K562 (cell line): ENCODE data around the gene ATP6V1A.

Source experiments
- ATF4 ChIP-seq: fragments of 450-650 bp; formaldehyde crosslinking; IDR thresholded peaks from 2 replicates; pipeline ENCODE4 v1.4.0; 2022; ENCODE audit warnings: mild to moderate bottlenecking, moderate library complexity
- CTCF ChIP-seq, 3 experiments: IDR thresholded peaks in 2 of 3; conservative IDR thresholded peaks in 1 of 3; 2 replicates each; pipeline ENCODE4 v1.5.1; 2011 to 2012; ENCODE audit warnings: low read length in 3 of 3, mild to moderate bottlenecking in 3 of 3, control low read depth in 2 of 3, improper control_type of control experiment in 1 of 3, inconsistent platforms in 1 of 3, low read depth in 1 of 3, mixed read lengths in 1 of 3, moderate library complexity in 1 of 3; ENCODE audit not compliant: insufficient read depth in 2 of 3
- EZH2 ChIP-seq: IDR thresholded peaks from 2 replicates; pipeline ENCODE4 v1.6.1; 2012; ENCODE audit warnings: low read depth, mild to moderate bottlenecking, inconsistent platforms, low read length, borderline replicate concordance
- FOXO4 ChIP-seq: fragments of 450-650 bp; formaldehyde crosslinking; IDR thresholded peaks from 2 replicates; pipeline ENCODE4 v1.4.0; 2020; ENCODE audit warnings: mild to moderate bottlenecking, moderate library complexity
- ILK ChIP-seq: fragments of 450-650 bp; IDR thresholded peaks from 2 replicates; pipeline ENCODE4 v1.6.1; 2016; ENCODE audit warnings: missing genetic modification characterization, low read depth, mild to moderate bottlenecking, missing compliant biosample characterization, moderate library complexity, borderline replicate concordance
- JUN ChIP-seq, 2 experiments: sonication (generic) in 1 of 2; formaldehyde crosslinking in 1 of 2; IDR thresholded peaks; 2 replicates each; pipeline versions ENCODE4 v1.6.1 to v1.8.0; 2012 to 2022; ENCODE audit warnings: borderline replicate concordance in 2 of 2, mild to moderate bottlenecking in 2 of 2, improper control_type of control experiment in 1 of 2, low read depth in 1 of 2, low read length in 1 of 2, missing genetic modification reagents in 1 of 2
- MAX ChIP-seq: sonication (generic); formaldehyde crosslinking; IDR thresholded peaks from 2 replicates; pipeline ENCODE4 v1.9.0; 2022; ENCODE audit warnings: mild to moderate bottlenecking, missing genetic modification reagents
- NELFE ChIP-seq: IDR thresholded peaks from 2 replicates; pipeline ENCODE4 v1.6.1; 2011; ENCODE audit warnings: mild to moderate bottlenecking; ENCODE audit not compliant: insufficient read depth, insufficient read length
- POLR2AphosphoS5 ChIP-seq: IDR thresholded peaks from 2 replicates; pipeline ENCODE4 v1.6.1; 2011; ENCODE audit warnings: mild to moderate bottlenecking, low read depth, low read length, moderate library complexity; ENCODE audit not compliant: control insufficient read depth, insufficient read depth
- SMAD1 ChIP-seq: fragments of 150-350 bp; IDR thresholded peaks from 2 replicates; pipeline ENCODE4 v1.6.1; 2014; ENCODE audit warnings: low read length, low read depth; ENCODE audit not compliant: partially characterized antibody
- SOX6 ChIP-seq: fragments of 450-650 bp; IDR thresholded peaks from 2 replicates; pipeline ENCODE4 v1.6.1; 2014; ENCODE audit warnings: mild to moderate bottlenecking
- TAF1 ChIP-seq: IDR thresholded peaks from 2 replicates; pipeline ENCODE4 v1.6.1; 2011; ENCODE audit warnings: mild to moderate bottlenecking, low read length, moderate library complexity; ENCODE audit not compliant: insufficient read depth, control insufficient read depth, severe bottlenecking; ENCODE audit errors: extremely low read depth
- ZEB2 ChIP-seq: fragments of 450-650 bp; IDR thresholded peaks from 2 replicates; pipeline ENCODE4 v1.6.1; 2016
- ZNF561 ChIP-seq: fragments of 450-650 bp; formaldehyde crosslinking; conservative IDR thresholded peaks from 2 replicates; pipeline ENCODE4 v1.4.0; 2020; ENCODE audit warnings: mild to moderate bottlenecking, moderate library complexity

- no peak for TF ChIP-seq EZH2
- TF ChIP-seq FOXO4 (CRISPR knock-in tag), result no peak
- no peak for TF ChIP-seq CTCF (IDR thresholded peaks at IDR 0.05 in 2 of 3, conservative IDR thresholded peaks at IDR 0.05 in 1 of 3; ENCODE audit: insufficient read depth in 2 of 3, low read depth in 1 of 3, low read length in 3 of 3)
- no peak for TF ChIP-seq ATF4 (CRISPR knock-in tag)
- no peak for TF ChIP-seq ZNF561 (CRISPR knock-in tag)
- TF ChIP-seq NELFE, result no peak
- TF ChIP-seq POLR2AphosphoS5, result no peak
- TF ChIP-seq ILK (tag), result no peak
- TF ChIP-seq TAF1, result no peak
- TF ChIP-seq JUN (IDR thresholded peaks at IDR 0.05; ENCODE audit: borderline replicate concordance, low read depth, low read length), result no peak
- TF ChIP-seq JUN (CRISPR knock-in tag; IDR thresholded peaks at IDR 0.05; ENCODE audit: borderline replicate concordance), result no peak
- TF ChIP-seq SOX6, result no peak
- no peak for TF ChIP-seq ZEB2
- TF ChIP-seq SMAD1, result no peak
- no peak for TF ChIP-seq MAX (CRISPR knock-in tag)
Observed at GRCh38 chr3:113812854-113813253, 66.0 kb downstream of the ATP6V1A start.
